B cell (primary cell): ENCODE data around the gene LMNTD2. TPM values are rescaled to one million over a fixed set of nuclear protein-coding genes. Genes with fewer than 3 reads are reported as not detected.
A peak's percentile ranks its signal among the peaks of the same experiment; 100 is the strongest.

ENCODE experiments used
- ATAC-seq: fragments of 200-7000 bp; cut with Tn5 transposase; one replicate; pipeline ENCODE4 v1.10.0; 2021; ENCODE audit warnings: low read depth, mild to moderate bottlenecking, moderate number of reproducible peaks, moderate library complexity
- CTCF ChIA-PET: fragments of 350-600 bp; sonication (Branson Sonifier 250); formaldehyde crosslinking; loops from one replicate; lab custom pipeline; 2021; ENCODE audit warnings: antibody characterized with exemption, inconsistent platforms; lab: Charles Lee
- POLR2A ChIA-PET: fragments of 350-600 bp; sonication (Branson Sonifier 250); formaldehyde crosslinking; loops from one replicate; lab custom pipeline; 2021; ENCODE audit warnings: antibody characterized with exemption; lab: Charles Lee
- DNase-seq: peaks from one replicate; pipeline ENCODE4 v3.0.0; 2013
- H2AFZ ChIP-seq: 2 replicates; pipeline ENCODE4 v1.6.1; 2012; ENCODE audit warnings: mild to moderate bottlenecking, low read depth, low read length; ENCODE audit not compliant: insufficient read depth, poor library complexity, severe bottlenecking
- H3K27ac ChIP-seq, 2 donors: 1 replicate in 1 of 2; 2 replicates in 1 of 2; pipeline ENCODE4 v1.5.1; 2012 to 2013; ENCODE audit warnings: low read length in 2 of 2, mild to moderate bottlenecking in 2 of 2, moderate library complexity in 1 of 2
- H3K27me3 ChIP-seq, 4 experiments: fragments of 200-600 bp in 1 of 4; sonication (generic) in 1 of 4; replicated peaks in 1 of 4; 1 replicate in 2 of 4; 2 replicates in 2 of 4; pipeline versions ENCODE4 v1.6.1 to v1.7.0; 2013 to 2016; ENCODE audit warnings: low read length in 3 of 4, mild to moderate bottlenecking in 2 of 4, mixed read lengths in 1 of 4, moderate library complexity in 1 of 4; ENCODE audit not compliant: insufficient read depth in 4 of 4, control insufficient read depth in 3 of 4; ENCODE audit errors: control extremely low read depth in 1 of 4
- H3K36me3 ChIP-seq, 2 experiments: replicated peaks in 1 of 2; 1 replicate in 1 of 2; 2 replicates in 1 of 2; pipeline versions ENCODE4 v1.6.1 to v1.7.1; 2013; ENCODE audit warnings: low read length in 1 of 2; ENCODE audit not compliant: insufficient read depth in 2 of 2, control insufficient read depth in 1 of 2; ENCODE audit errors: control extremely low read depth in 1 of 2, extremely low read depth in 1 of 2
- H3K4me1 ChIP-seq, 2 donors: fragments of 200-600 bp in 1 of 2; sonication (generic) in 1 of 2; 1 replicate in 1 of 2; 2 replicates in 1 of 2; pipeline versions ENCODE4 v1.5.1 to v1.6.1; 2013 to 2017; ENCODE audit warnings: low read length in 2 of 2; ENCODE audit not compliant: control insufficient read depth in 2 of 2, insufficient read depth in 2 of 2
- H3K4me2 ChIP-seq: replicated peaks from 2 replicates; pipeline ENCODE3; 2012; ENCODE audit warnings: mild to moderate bottlenecking, low read depth, low read length; ENCODE audit not compliant: poor library complexity, severe bottlenecking
- H3K4me3 ChIP-seq, 5 experiments: fragments of 200-600 bp in 1 of 5; sonication (generic) in 1 of 5; 1 replicate in 3 of 5; 2 replicates in 2 of 5; pipeline versions ENCODE4 v1.5.1 to v1.7.0; 2011 to 2016; ENCODE audit warnings: low read length in 4 of 5, mild to moderate bottlenecking in 4 of 5, low read depth in 2 of 5, control low read depth in 1 of 5, moderate library complexity in 1 of 5; ENCODE audit not compliant: insufficient read depth in 1 of 5; ENCODE audit errors: control extremely low read depth in 1 of 5, extremely low read depth in 1 of 5
- H3K79me2 ChIP-seq: fragments of 200-600 bp; sonication (generic); one replicate; pipeline ENCODE4 v1.6.0; 2016; ENCODE audit warnings: low read length; ENCODE audit not compliant: control insufficient read depth, insufficient read depth
- H3K9ac ChIP-seq: fragments of 200-600 bp; sonication (generic); 2 replicates; pipeline ENCODE4 v1.6.1; 2017; ENCODE audit warnings: mild to moderate bottlenecking, low read length, moderate library complexity
- H3K9me3 ChIP-seq, 3 donors: one replicate each; pipeline versions ENCODE4 v1.6.1 to v1.7.1; 2013; ENCODE audit warnings: low read length in 2 of 3; ENCODE audit not compliant: control insufficient read depth in 2 of 3, insufficient read depth in 1 of 3; ENCODE audit errors: control extremely low read depth in 1 of 3
- H4K20me1 ChIP-seq: 2 replicates; pipeline ENCODE4 v1.6.0; 2012; ENCODE audit warnings: mild to moderate bottlenecking, low read length; ENCODE audit not compliant: insufficient read depth, control insufficient read depth, poor library complexity, severe bottlenecking
- H3K27ac Mint-ChIP-seq: one replicate; pipeline ENCODE4 v1.8.0; 2021; ENCODE audit warnings: mixed read lengths
- H3K27me3 Mint-ChIP-seq: one replicate; pipeline ENCODE4 v1.8.0; 2021; ENCODE audit warnings: mixed read lengths
- H3K4me1 Mint-ChIP-seq: one replicate; pipeline ENCODE4 v1.8.0; 2021; ENCODE audit warnings: mixed read lengths
- H3K4me3 Mint-ChIP-seq: one replicate; pipeline ENCODE4 v1.8.0; 2021; ENCODE audit warnings: mixed read lengths
- H3K9me3 Mint-ChIP-seq: one replicate; pipeline ENCODE4 v1.8.0; 2022; ENCODE audit warnings: mixed read lengths; ENCODE audit not compliant: insufficient read depth
- CTCF ChIP-seq: fragments of 200-600 bp; IDR thresholded peaks from one replicate; pipeline ENCODE4 v1.8.0; 2022; ENCODE audit warnings: antibody characterized with exemption, mild to moderate bottlenecking
- EZH2 ChIP-seq: IDR thresholded peaks from 2 replicates; pipeline ENCODE4 v1.6.1; 2012; ENCODE audit warnings: borderline replicate concordance, low read depth, mild to moderate bottlenecking, moderate library complexity, low read length; ENCODE audit not compliant: insufficient read depth, poor library complexity, severe bottlenecking
- WGBS: methylation state at CpG from one replicate; pipeline ENCODE4 v1.1.5; 2013; ENCODE audit warnings: missing lambda C conversion rate; ENCODE audit not compliant: insufficient coverage; 5-methylcytosine and 5-hydroxymethylcytosine counted together
- intact Hi-C: fragments of 100-400 bp; cut with micrococcal nuclease; formaldehyde crosslinking; loops from one replicate; pipeline ENCODE4 v1.10.0; 2022
- polyA plus RNA-seq: library from polyadenylated mRNA; depleted of rRNA; stranded (reverse); fragments of >200 nt; gene quantifications from 2 replicates; pipeline ENCODE4 v1.2.3, GENCODE V29; 2012
- total RNA-seq, 2 donors: library from RNA; stranded (reverse); fragments of 120-200 nt in 1 of 2; gene quantifications; 1 replicate in 1 of 2; 2 replicates in 1 of 2; pipeline versions ENCODE4 v1.2.3 to v1.2.4, GENCODE V29; 2013 to 2022

LMNTD2 gene
- total and polyA plus RNA-seq, 2 donors (not counting 1 experiment from before 2014, with no cell fraction given) = 21.4 to 29.6 TPM

DNA sequence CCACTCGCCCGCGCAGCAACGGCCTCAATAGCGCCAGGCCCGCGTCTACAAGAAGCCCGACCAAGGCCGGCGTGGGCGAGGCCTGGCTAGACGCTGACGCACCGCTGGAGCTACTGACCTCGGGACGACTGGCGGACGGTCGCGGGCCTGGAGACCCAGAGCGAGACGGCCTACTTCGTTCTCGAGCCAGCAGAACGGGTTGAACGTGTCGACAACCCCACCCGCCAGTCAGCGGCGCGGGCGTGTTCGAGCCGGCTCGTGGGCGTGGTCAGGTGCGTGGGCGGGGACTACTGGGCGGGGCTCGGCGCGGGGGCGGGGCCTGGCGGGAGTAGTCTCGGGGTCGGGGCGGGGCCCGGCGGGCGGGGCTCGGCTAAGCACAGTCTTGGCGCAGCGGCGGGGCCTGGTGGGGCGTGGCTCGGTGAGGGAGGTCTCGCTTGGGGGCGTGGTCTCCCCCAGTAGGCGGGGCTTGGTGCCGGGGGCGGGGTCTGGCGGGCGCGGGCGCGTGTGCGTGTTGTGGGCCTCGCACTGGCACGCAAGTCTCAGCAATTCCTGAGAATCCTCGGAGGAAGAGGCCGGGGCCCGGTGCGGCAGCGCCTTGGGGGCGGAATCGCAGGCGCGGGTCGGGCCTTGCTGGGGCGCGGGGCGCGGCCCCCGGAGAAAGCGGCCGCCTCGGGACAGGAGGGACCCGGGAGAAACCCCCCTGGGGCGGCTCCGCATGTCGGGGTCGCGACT, 53.4 kb downstream of the LMNTD2 start, which contains the start of gene RNH1:
TSS of gene RNH1 (minus strand) at position 248 of the 732 bp plus-strand sequence. CDS start 5,080 bp downstream, outside the sequence.
- under 1% methylated on average over 84 of the region's 93 CpGs for WGBS
- no peak for TF ChIP-seq CTCF
- no peak for TF ChIP-seq EZH2
- peak; percentile 87 for ATAC-seq
- Histone ChIP-seq H3K4me3 (peak within 1 kb of the TSS; percentile 38 to 100 (median 98)), H3K27ac (peak within 1 kb of the TSS; percentile 100), H3K27me3 (peaks cover 0 to 10% (median 0%) of the 10 kb centered on the region in 4 experiments), H3K79me2 (peaks cover 39% of the 10 kb centered on the region), H3K9ac (peak within 1 kb of the TSS; percentile 100), H2AFZ (peak within 1 kb of the TSS; percentile 71), H4K20me1 (peaks cover 26% of the 10 kb centered on the region), H3K4me2 (peak within 1 kb of the TSS; percentile 100), H3K4me1 (peaks cover 28 to 45% of the 10 kb centered on the region in 2 donors), H3K36me3 (peaks cover 0 to 3% of the 10 kb centered on the region in 2 experiments), H3K9me3 (peaks cover 0 to 2% (median 0%) of the 10 kb centered on the region in 3 donors)
- Mint-ChIP-seq H3K27ac (peak within 1 kb of the TSS; percentile 100), H3K4me3 (peak within 1 kb of the TSS; percentile 99), H3K9me3 (no peaks in the 10 kb centered on the region), H3K27me3 (no peaks in the 10 kb centered on the region), H3K4me1 (peaks cover 38% of the 10 kb centered on the region)
- ChIA-PET CTCF (interaction anchor here (1.0 to 2.1 kb wide), 3 partner anchors 11 to 270 kb away, joined by 3 to 10 read pairs (median 6); no protein-coding TSS in a partner anchor), POLR2A (interaction anchor here (0.7 to 1.6 kb wide), 7 partner anchors 29 to 216 kb away, joined by 3 to 26 read pairs (median 6); partner anchors contain the start of genes HRAS, LRRC56 and PTDSS2)
- peak; percentile 96 for DNase-seq
- intact Hi-C loops = loop anchor here (1.0 to 2.0 kb wide), 10 partner anchors 11 to 302 kb away; partner anchors contain the start of genes BET1L, LMNTD2, LRRC56 and PHRF1
